Measurements from ENCODE around the gene OR8B3. TPM values are rescaled to one million over a fixed set of nuclear protein-coding genes. Genes with fewer than 3 reads are reported as not detected.

OR8B3 gene
- total and polyA plus RNA-seq, 4 donors, result not detected

GRCh38 chr11:124376280-124376679, 22.5 kb downstream of the OR8B3 start:
- no peak for DNase-seq (ENCODE audit: low spot score)
- 47% methylated on average over 3 of the region's 3 CpGs for WGBS
- no peaks in the 10 kb centered on the region for H3K4me1 ChIP-seq (ENCODE audit: control insufficient read depth in 4 of 4, insufficient read depth in 4 of 4, low read length in 3 of 4)

GRCh38 chr11:124359566-124359965, 39.3 kb downstream of the OR8B3 start:
- no peaks in the 10 kb centered on the region for H3K36me3 ChIP-seq (ENCODE audit: control insufficient read depth in 4 of 4, insufficient read depth in 3 of 4, low read depth in 1 of 4, low read length in 3 of 4)
- H3K9me3 ChIP-seq (ENCODE audit: control insufficient read depth in 4 of 4, low read length in 3 of 4), result no peaks in the 10 kb centered on the region
- H3K27me3 ChIP-seq (ENCODE audit: control insufficient read depth in 4 of 4, insufficient read depth in 4 of 4, low read length in 3 of 4), result no peaks in the 10 kb centered on the region
- H3K4me1 ChIP-seq (ENCODE audit: control insufficient read depth in 4 of 4, insufficient read depth in 4 of 4, low read length in 3 of 4), result no peaks in the 10 kb centered on the region
- no peak for DNase-seq (ENCODE audit: low spot score)
- no peak overlapping the region for H3K9ac ChIP-seq (ENCODE audit: low read depth in 1 of 2, low read length in 2 of 2)
- 24% methylated on average over 2 of the region's 2 CpGs for WGBS
- H3K27ac ChIP-seq (ENCODE audit: low read depth in 1 of 2, low read length in 2 of 2), result no peak overlapping the region
- no peak for TF ChIP-seq MAX (IDR thresholded peaks at IDR 0.05)
- TF ChIP-seq HNF4A (conservative IDR thresholded peaks at IDR 0.05), result no peak
- no peak for TF ChIP-seq FOXA1 (IDR thresholded peaks at IDR 0.05)
- TF ChIP-seq CTCF (IDR thresholded peaks at IDR 0.05; ENCODE audit: low read depth, low read length, missing input control), result no peak
- TF ChIP-seq JUND (IDR thresholded peaks at IDR 0.05), result no peak
- no peak for TF ChIP-seq HNF4G (IDR thresholded peaks at IDR 0.05)
- TF ChIP-seq NR2F2 (IDR thresholded peaks at IDR 0.05), result no peak
- no peak overlapping the region for H3K4me3 ChIP-seq (ENCODE audit: low read depth in 1 of 3, low read length in 3 of 3)

More at GRCh38 chr11:124376280-124376679, 22.5 kb downstream of the OR8B3 start:
- Histone ChIP-seq H3K36me3 (ENCODE audit: control insufficient read depth in 4 of 4, insufficient read depth in 3 of 4, low read depth in 1 of 4, low read length in 3 of 4) (no peaks in the 10 kb centered on the region), H3K27ac (ENCODE audit: low read depth in 1 of 2, low read length in 2 of 2) (no peak overlapping the region), H3K4me3 (ENCODE audit: low read depth in 1 of 3, low read length in 3 of 3) (no peak overlapping the region), H3K9me3 (ENCODE audit: control insufficient read depth in 4 of 4, low read length in 3 of 4) (peaks cover 0 to 6% (median 2%) of the 10 kb centered on the region in 4 donors), H3K27me3 (ENCODE audit: control insufficient read depth in 4 of 4, insufficient read depth in 4 of 4, low read length in 3 of 4) (peaks cover 0 to 3% (median 0%) of the 10 kb centered on the region in 4 donors), H3K9ac (ENCODE audit: low read depth in 1 of 2, low read length in 2 of 2) (no peak overlapping the region)
- no peak for TF ChIP-seq SP1 (IDR thresholded peaks at IDR 0.05)
- no peak for TF ChIP-seq TAF1 (conservative IDR thresholded peaks at IDR 0.05)
- no peak for TF ChIP-seq HNF4G (IDR thresholded peaks at IDR 0.05)
- TF ChIP-seq FOXA2 (IDR thresholded peaks at IDR 0.05), result no peak
- TF ChIP-seq RAD21 (IDR thresholded peaks at IDR 0.05), result no peak
- TF ChIP-seq FOXA1 (IDR thresholded peaks at IDR 0.05), result no peak
- no peak for TF ChIP-seq ZBTB33 (IDR thresholded peaks at IDR 0.05)
- no peak for TF ChIP-seq GABPA (IDR thresholded peaks at IDR 0.05 in 1 of 2, conservative IDR thresholded peaks at IDR 0.05 in 1 of 2)

- no peaks in the 10 kb centered on the region for H3K4me1 ChIP-seq (ENCODE audit: control insufficient read depth in 4 of 4, insufficient read depth in 4 of 4, low read length in 3 of 4)
- no peak for DNase-seq (ENCODE audit: low spot score)
- H3K27ac ChIP-seq (ENCODE audit: low read depth in 1 of 2, low read length in 2 of 2), result no peak overlapping the region
- peaks cover 0 to 5% (median under 1%) of the 10 kb centered on the region in 4 donors for H3K9me3 ChIP-seq (ENCODE audit: control insufficient read depth in 4 of 4, low read length in 3 of 4)
- H3K36me3 ChIP-seq (ENCODE audit: control insufficient read depth in 4 of 4, insufficient read depth in 3 of 4, low read depth in 1 of 4, low read length in 3 of 4), result no peaks in the 10 kb centered on the region
- no peak for TF ChIP-seq HNF4G (IDR thresholded peaks at IDR 0.05)
- no peak for TF ChIP-seq RXRA (IDR thresholded peaks at IDR 0.05)
- no peak overlapping the region for H3K9ac ChIP-seq (ENCODE audit: low read depth in 1 of 2, low read length in 2 of 2)
- WGBS, result 40% methylated on average over 3 of the region's 3 CpGs
- no peak overlapping the region for H3K4me3 ChIP-seq (ENCODE audit: low read depth in 1 of 3, low read length in 3 of 3)
- H3K27me3 ChIP-seq (ENCODE audit: control insufficient read depth in 4 of 4, insufficient read depth in 4 of 4, low read length in 3 of 4), result no peaks in the 10 kb centered on the region
These were observed 52.4 kb downstream of the OR8B3 start for GRCh38 chr11:124346311-124346955.

Other genes with a start within 250 kb of the OR8B3 start
- gene OR10D3, start 215.7 kb downstream of the OR8B3 start, total RNA-seq, result not detected
- gene OR10D3, start 215.7 kb downstream of the OR8B3 start, polyA plus RNA-seq, result not detected
- not detected for gene OR8G1, start 157.9 kb downstream of the OR8B3 start, total RNA-seq
- not detected for gene OR8G1, start 157.9 kb downstream of the OR8B3 start, polyA plus RNA-seq
- gene OR8G5, start 142.6 kb downstream of the OR8B3 start, total RNA-seq, result not detected
- gene OR8G5, start 142.6 kb downstream of the OR8B3 start, polyA plus RNA-seq, result not detected
- not detected for gene OR8D1, start 85.1 kb downstream of the OR8B3 start, total RNA-seq
- not detected for gene OR8D1, start 85.1 kb downstream of the OR8B3 start, polyA plus RNA-seq
- gene OR8D2, start 78.8 kb downstream of the OR8B3 start, total RNA-seq, result not detected
- not detected for gene OR8D2, start 78.8 kb downstream of the OR8B3 start, polyA plus RNA-seq
- gene OR8B2, start 14.5 kb downstream of the OR8B3 start, total RNA-seq, result not detected
- not detected for gene OR8B2, start 14.5 kb downstream of the OR8B3 start, polyA plus RNA-seq
- not detected for gene OR8B4, start 25.8 kb upstream of the OR8B3 start, total RNA-seq
- not detected for gene OR8B4, start 25.8 kb upstream of the OR8B3 start, polyA plus RNA-seq
- gene OR8B8, start 46.7 kb upstream of the OR8B3 start, total RNA-seq, result not detected
- gene OR8B8, start 46.7 kb upstream of the OR8B3 start, polyA plus RNA-seq, result not detected
- gene OR8B12, start 144.6 kb upstream of the OR8B3 start, total RNA-seq, result not detected
- not detected for gene OR8B12, start 144.6 kb upstream of the OR8B3 start, polyA plus RNA-seq
- gene OR8A1, start 171.0 kb upstream of the OR8B3 start, total RNA-seq, result not detected
- gene OR8A1, start 171.0 kb upstream of the OR8B3 start, polyA plus RNA-seq, result not detected
- gene PANX3, start 212.4 kb upstream of the OR8B3 start, total RNA-seq, result not detected
- gene PANX3, start 212.4 kb upstream of the OR8B3 start, polyA plus RNA-seq, result not detected
- 10 to 100 TPM; 13.4 to 18.7 TPM for gene TBRG1, start 223.8 kb upstream of the OR8B3 start, total RNA-seq
- 10 to 100 TPM; 14.3 to 32.4 TPM for gene TBRG1, start 223.8 kb upstream of the OR8B3 start, polyA plus RNA-seq

All from liver (tissue), 9 donors.